Peyer's patch (tissue), 4 donors: ENCODE data around the gene ARFRP1. TPM values are rescaled to one million over a fixed set of nuclear protein-coding genes. Genes with fewer than 3 reads are reported as not detected.

ENCODE experiments used
- DNase-seq, 3 donors: peaks; one replicate each; pipeline ENCODE4 v3.0.0-alpha.2; 2017 to 2019
- H3K27ac ChIP-seq, 4 donors: fragments of 200-600 bp; sonication (generic); one replicate each; pipeline ENCODE4 v1.5.1; 2016 to 2019
- H3K27me3 ChIP-seq, 2 donors: fragments of 200-600 bp; sonication (generic); one replicate each; pipeline ENCODE4 v1.5.1; 2019
- H3K36me3 ChIP-seq, 3 donors: fragments of 200-600 bp; sonication (generic); one replicate each; pipeline ENCODE4 v1.5.1; 2016 to 2019
- H3K4me1 ChIP-seq, 4 donors: fragments of 200-600 bp; sonication (generic); one replicate each; pipeline ENCODE4 v1.5.1; 2016 to 2019
- H3K4me3 ChIP-seq, 4 donors: fragments of 200-600 bp; sonication (generic); 1 replicate in 3 of 4; 2 replicates in 1 of 4; pipeline ENCODE4 v1.5.1; 2016 to 2019; ENCODE audit warnings: mild to moderate bottlenecking in 1 of 4
- H3K9me3 ChIP-seq, 4 donors: fragments of 200-600 bp; sonication (generic); one replicate each; pipeline ENCODE4 v1.5.1; 2016 to 2019; ENCODE audit warnings: mild to moderate bottlenecking in 1 of 4
- CTCF ChIP-seq, 6 experiments: fragments of 450-650 bp in 4 of 6; fragments of 200-600 bp in 2 of 6; sonication (generic) in 1 of 6; IDR thresholded peaks; one replicate each; pipeline ENCODE4 v1.5.1; 2017 to 2019; ENCODE audit warnings: antibody characterized with exemption in 6 of 6, mild to moderate bottlenecking in 3 of 6, moderate library complexity in 1 of 6
- POLR2A ChIP-seq, 2 donors: fragments of 450-650 bp; IDR thresholded peaks; one replicate each; pipeline ENCODE4 v1.5.1; 2017; ENCODE audit warnings: antibody characterized with exemption in 2 of 2, mild to moderate bottlenecking in 2 of 2, moderate library complexity in 2 of 2
- total RNA-seq, 4 donors: library from RNA; depleted of rRNA; stranded (reverse); fragments of >200 nt; gene quantifications; one replicate each; pipeline ENCODE4 v1.1.0, GENCODE V29; 2016

ARFRP1 gene
- total RNA-seq, 4 donors from 2014 or later = 39.1 to 67.6 (median 46.3) TPM

- no peak for DNase-seq
- Histone ChIP-seq H3K27me3 (no peaks in the 10 kb centered on the region), H3K4me3 (peak overlapping the region in 2 of 4 donors; percentile 3 to 74), H3K27ac (peak overlapping the region; percentile 76 to 86 (median 83)), H3K9me3 (no peaks in the 10 kb centered on the region), H3K4me1 (peaks cover 0 to 46% (median 31%) of the 10 kb centered on the region in 4 donors), H3K36me3 (peaks cover 0 to 22% (median 0%) of the 10 kb centered on the region in 3 donors)
- no peak for TF ChIP-seq POLR2A (IDR thresholded peaks at IDR 0.05)
- no peak for TF ChIP-seq CTCF (IDR thresholded peaks at IDR 0.05)
Observed at GRCh38 chr20:63741354-63741675, 33.5 kb upstream of the ARFRP1 start.

GRCh38 chr20:63740627-63741353, 33.0 kb upstream of the ARFRP1 start:
- Histone ChIP-seq H3K36me3 (peaks cover 0 to 25% (median 0%) of the 10 kb centered on the region in 3 donors), H3K4me3 (peak overlapping the region; percentile 52 to 74 (median 66)), H3K27ac (peak overlapping the region; percentile 76 to 86 (median 83)), H3K27me3 (no peaks in the 10 kb centered on the region), H3K9me3 (no peaks in the 10 kb centered on the region), H3K4me1 (peaks cover 0 to 51% (median 34%) of the 10 kb centered on the region in 4 donors)
- peak; percentile 51 to 93 (median 91) for DNase-seq
- peak; percentile 24 for TF ChIP-seq POLR2A (IDR thresholded peaks at IDR 0.05)
- peak in 2 of 6 experiments; percentile 52 to 56 for TF ChIP-seq CTCF (IDR thresholded peaks at IDR 0.05)

- Histone ChIP-seq H3K4me1 (peaks cover 0 to 53% (median 35%) of the 10 kb centered on the region in 4 donors), H3K9me3 (no peaks in the 10 kb centered on the region), H3K4me3 (peak overlapping the region; percentile 52 to 74 (median 66)), H3K27ac (peak overlapping the region; percentile 76 to 86 (median 83)), H3K36me3 (peaks cover 0 to 32% (median 0%) of the 10 kb centered on the region in 3 donors), H3K27me3 (no peaks in the 10 kb centered on the region)
- peak; percentile 42 to 68 (median 67) for DNase-seq
- no peak for TF ChIP-seq CTCF (IDR thresholded peaks at IDR 0.05)
- no peak for TF ChIP-seq POLR2A (IDR thresholded peaks at IDR 0.05)
Observed at GRCh38 chr20:63740070-63740626, 32.4 kb upstream of the ARFRP1 start.

GRCh38 chr20:63739130-63740069, 31.6 kb upstream of the ARFRP1 start, which contains the start of gene SLC2A4RG:
Gene SLC2A4RG, plus strand, starts transcription at chr20:63739776. Its CDS starts 137 bp downstream, at chr20:63739913.
- Histone ChIP-seq H3K4me1 (peaks cover 0 to 53% (median 35%) of the 10 kb centered on the region in 4 donors), H3K36me3 (peaks cover 0 to 39% (median 0%) of the 10 kb centered on the region in 3 donors), H3K27ac (peak within 1 kb of the TSS; percentile 76 to 88 (median 83)), H3K9me3 (no peaks in the 10 kb centered on the region), H3K4me3 (peak within 1 kb of the TSS; percentile 52 to 74 (median 66)), H3K27me3 (no peaks in the 10 kb centered on the region)
- peak in 1 of 2 donors; percentile 25 for TF ChIP-seq POLR2A (IDR thresholded peaks at IDR 0.05)
- TF ChIP-seq CTCF (IDR thresholded peaks at IDR 0.05) = no peak
- peak; percentile 75 to 90 (median 88) for DNase-seq

- H3K4me3 ChIP-seq = peak overlapping the region; percentile 47 to 74 (median 58)
- peaks cover 0 to 53% (median 35%) of the 10 kb centered on the region in 4 donors for H3K4me1 ChIP-seq
Observed at GRCh38 chr20:63738687-63739129, 30.9 kb upstream of the ARFRP1 start.

More at GRCh38 chr20:63738687-63739129, 30.9 kb upstream of the ARFRP1 start:
- no peak for TF ChIP-seq CTCF (IDR thresholded peaks at IDR 0.05)
- no peak for TF ChIP-seq POLR2A (IDR thresholded peaks at IDR 0.05)
- H3K9me3 ChIP-seq = no peaks in the 10 kb centered on the region
- peak overlapping the region; percentile 64 to 88 (median 78) for H3K27ac ChIP-seq
- H3K36me3 ChIP-seq = peaks cover 0 to 46% (median 0%) of the 10 kb centered on the region in 3 donors
- H3K27me3 ChIP-seq = no peaks in the 10 kb centered on the region
- DNase-seq = peak; percentile 63 to 83 (median 82)
